CD1c-positive myeloid dendritic cell (primary cell): Measurements from ENCODE around the gene MOB1A.
A peak's percentile ranks its signal among the peaks of the same experiment; 100 is the strongest.
"Not testable (repeated sequence)": the region's sequence is repeated elsewhere in the genome, so short reads cannot be mapped to it uniquely, and the experiment has no call there.

Experiments used
- DNase-seq: peaks from one replicate; pipeline ENCODE4 v3.0.0-alpha.2; 2016; ENCODE audit errors: extremely low spot score

The MOB1A gene

GRCh38 chr2:74178211-74179062 is at the start of gene MOB1A:
MOB1A (minus strand) TSS chr2:74178879; CDS start chr2:74178674, 205 bp downstream.
- DNase-seq, result peak; percentile 100

DNA sequence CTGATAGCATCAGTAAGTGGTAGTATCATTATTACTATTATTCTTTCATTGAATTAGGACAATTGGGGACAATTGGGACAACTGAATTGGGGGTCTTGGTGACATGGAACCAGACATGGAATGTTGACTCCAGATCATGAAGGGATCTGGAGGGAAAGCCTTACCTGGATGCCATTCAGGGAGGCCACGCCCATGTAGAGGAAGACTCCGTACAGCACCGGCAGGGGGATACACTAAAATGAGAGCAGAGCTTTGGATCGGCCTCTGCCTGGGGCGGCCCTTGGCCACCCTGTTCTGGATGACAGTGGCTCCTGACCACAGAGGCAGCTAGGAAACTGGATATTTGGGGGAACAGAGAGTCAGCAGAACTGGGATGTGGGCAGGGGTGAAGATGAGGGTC is 49.0 kb upstream of the MOB1A start:
- DNase-seq, result no peak

GRCh38 chr2:74226648-74227213 is 48.1 kb upstream of the MOB1A start:
- DNase-seq, result no peak

- no peak for DNase-seq
Measured at GRCh38 chr2:74225698-74226459, 47.2 kb upstream of the MOB1A start.

DNA sequence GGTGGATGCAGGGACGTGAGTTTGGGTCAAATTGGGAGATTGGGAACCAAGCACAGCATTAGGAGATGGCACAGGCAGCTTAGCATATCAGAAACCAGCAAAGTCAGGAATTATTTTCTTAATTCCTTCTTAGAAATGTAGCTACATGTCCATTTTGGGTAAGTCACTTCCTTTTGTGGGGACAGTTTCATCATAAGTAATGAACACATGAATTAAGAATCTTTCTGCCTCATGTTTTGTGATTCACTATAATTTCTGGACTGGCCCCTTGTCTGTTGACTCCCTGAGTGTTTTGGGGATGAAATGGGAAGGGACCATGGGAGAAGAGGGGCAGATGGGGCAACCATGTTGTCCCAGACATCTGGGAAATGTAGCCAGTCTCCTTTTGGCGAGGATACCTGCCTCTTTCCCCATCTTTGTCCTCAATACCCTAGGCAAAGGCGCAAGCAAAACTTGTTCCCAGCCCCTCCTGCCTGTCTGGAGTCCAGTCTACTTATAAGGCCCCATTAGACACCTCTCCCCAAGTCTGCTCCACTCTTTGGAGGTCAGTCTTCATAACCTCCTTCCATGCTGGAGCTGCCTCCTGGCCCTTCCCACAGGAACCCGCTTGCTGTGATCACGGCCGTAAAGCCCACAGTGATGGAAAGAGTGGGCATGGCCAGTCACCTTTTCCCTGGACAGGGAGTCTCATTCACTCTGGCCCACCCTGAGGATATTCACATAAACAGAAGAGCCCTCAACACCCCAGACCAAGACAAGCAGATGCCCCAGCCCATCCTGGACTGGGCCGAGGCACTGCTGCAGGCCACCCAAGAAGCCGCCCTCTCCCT is 45.5 kb upstream of the MOB1A start:
- DNase-seq, result no peak

DNA sequence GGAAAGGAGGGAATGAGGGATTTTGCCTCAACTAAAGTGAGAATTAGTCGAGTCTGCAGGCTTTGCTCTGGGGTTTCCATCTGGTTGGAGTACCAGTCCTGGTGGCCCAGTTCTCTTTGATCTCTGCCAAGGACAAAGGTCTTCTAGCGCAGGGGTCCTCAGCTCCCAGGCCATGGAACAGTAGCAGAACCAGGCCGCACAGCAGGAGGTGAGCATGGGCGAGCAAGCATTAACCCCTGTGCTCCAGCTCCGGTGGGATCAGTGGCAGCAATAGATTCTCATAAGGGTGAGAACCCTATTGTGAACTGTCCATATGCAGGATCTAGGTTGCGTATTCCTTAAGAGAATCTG is 43.6 kb upstream of the MOB1A start:
- no peak for DNase-seq

- no peak for DNase-seq
Measured at GRCh38 chr2:74221604-74222299, 43.1 kb upstream of the MOB1A start.

- DNase-seq, result no peak
Measured at GRCh38 chr2:74221091-74221490, 42.4 kb upstream of the MOB1A start.

GRCh38 chr2:74219846-74220486 is 41.3 kb upstream of the MOB1A start:
- DNase-seq, result no peak

DNA sequence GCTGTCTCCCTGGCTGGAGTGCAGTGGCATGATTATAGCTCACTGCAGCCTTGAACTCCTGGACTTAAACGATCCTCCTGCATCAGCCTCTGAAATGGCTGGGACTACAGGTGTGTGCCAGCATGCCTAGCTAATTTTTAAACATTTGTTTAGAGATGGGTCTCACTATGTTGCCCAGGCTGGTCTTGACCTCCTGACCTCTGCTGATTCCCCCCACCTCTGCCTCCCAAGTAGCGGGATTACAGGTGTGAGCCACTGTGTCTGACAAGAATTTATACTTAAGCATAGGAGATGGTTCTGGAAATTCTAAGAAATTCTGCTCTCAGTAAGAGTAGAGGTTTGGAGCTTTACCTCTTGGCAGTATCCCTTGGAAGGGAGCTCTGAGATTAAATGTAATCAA is 38.0 kb upstream of the MOB1A start:
- no peak for DNase-seq

DNA sequence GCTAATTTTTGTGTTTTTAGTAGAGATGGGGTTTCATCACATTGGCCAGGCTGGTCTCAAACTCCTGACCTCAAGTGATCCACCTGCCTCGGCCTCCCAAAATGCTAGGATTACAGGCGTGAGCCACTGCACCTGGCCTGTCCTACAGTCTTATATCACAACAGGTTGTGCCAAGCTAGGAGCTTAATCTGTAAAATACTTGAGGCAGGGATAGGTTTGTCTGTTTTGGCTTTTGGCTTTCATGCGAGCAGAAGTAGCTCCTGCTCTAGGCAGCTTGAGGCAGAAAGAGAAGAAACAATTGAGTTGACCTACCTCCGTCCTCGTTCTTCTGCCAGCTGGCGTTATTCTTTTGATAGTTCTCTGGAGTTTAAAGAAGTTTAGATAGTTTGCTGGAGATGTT is 37.1 kb upstream of the MOB1A start:
- DNase-seq, result not testable (repeated sequence)

- no peak for DNase-seq
Measured at GRCh38 chr2:74212702-74213410, 34.2 kb upstream of the MOB1A start.

DNA sequence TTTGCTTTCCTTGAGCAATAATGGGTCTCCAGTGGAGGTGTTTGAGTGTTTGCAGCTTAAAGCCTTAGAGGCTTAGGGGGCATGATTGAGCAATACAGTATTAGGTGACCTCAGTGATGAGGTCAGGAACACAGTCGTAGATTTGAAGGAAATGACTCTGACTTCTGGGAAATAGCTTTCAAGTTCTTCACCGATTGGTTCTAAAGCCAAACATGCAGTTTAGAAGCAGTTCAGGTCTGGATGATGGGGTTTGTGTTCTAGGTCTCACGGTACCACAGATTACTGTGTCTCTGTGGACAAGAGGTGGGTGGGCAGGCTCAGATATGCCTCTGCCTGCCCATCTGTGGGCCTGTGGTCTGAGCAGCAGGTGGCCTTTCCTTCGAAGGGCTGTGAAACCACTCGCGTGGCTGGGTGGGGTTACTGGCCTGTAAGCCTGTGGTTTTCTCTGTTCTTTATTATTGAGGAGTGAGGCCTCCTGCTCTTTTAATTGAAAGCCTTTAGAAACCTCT is 27.6 kb upstream of the MOB1A start:
- peak; percentile 66 for DNase-seq

GRCh38 chr2:74205596-74205995 is 26.9 kb upstream of the MOB1A start:
- peak; percentile 6 for DNase-seq

DNA sequence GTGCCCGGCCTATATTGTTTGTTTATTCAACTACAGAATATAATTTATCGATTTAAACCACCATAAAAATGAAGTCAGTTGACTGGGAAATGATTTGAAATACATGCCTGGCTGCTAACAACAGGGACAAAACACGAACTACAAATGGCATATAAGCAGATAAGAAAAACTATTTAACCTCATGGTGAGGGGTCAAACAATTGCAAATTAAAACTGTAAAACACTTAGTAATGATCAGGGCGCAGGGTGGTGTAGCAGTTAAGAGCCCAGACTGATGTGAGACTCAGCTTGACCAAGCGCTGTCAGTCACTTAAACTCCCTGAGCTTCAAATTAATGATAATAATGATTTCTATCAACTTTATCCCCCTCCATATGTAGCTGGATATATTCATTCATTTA is 26.4 kb upstream of the MOB1A start:
- no peak for DNase-seq

GRCh38 chr2:74204436-74204835 is 25.8 kb upstream of the MOB1A start:
- DNase-seq, result no peak

GRCh38 chr2:74201596-74201995 is 22.9 kb upstream of the MOB1A start:
- no peak for DNase-seq

DNA sequence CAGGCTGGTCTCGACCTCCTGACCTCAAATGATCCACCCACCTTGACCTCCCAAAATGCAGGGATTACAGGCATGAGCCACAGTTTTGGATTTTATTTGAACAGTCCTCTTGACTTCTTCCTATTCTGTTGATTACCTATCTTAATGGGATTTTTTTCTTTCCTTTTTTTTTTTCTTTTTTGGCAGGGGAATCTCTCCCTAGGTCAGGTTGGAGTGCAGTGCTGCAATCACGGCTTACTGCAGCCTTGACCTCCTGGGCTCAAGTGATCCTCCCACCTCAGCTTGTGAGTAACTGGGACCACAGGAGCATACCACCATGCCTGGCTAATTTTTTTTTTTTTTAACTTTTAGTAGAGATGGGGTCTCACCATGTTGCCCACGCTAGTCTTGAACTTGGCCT is 22.5 kb upstream of the MOB1A start:
- no peak for DNase-seq

GRCh38 chr2:74199871-74200305 is 21.2 kb upstream of the MOB1A start:
- DNase-seq, result peak; percentile 67

GRCh38 chr2:74199275-74199701 is 20.6 kb upstream of the MOB1A start:
- peak; percentile 27 for DNase-seq
